Activated T-helper 17 cell treated with anti-CD3 and anti-CD28 coated beads, Interleukin-2, amount 50 U/mL, for 72 hours (primary cell): Measurements from ENCODE around the gene GEN1. TPM values are rescaled to one million over a fixed set of nuclear protein-coding genes. Genes with fewer than 3 reads are reported as not detected.

Experiments
- ATAC-seq: fragments of 150-1000 bp; cut with Tn5 transposase; replicated peaks from 2 replicates; pipeline ENCODE4 v1.10.0; 2021; ENCODE audit warnings: mild to moderate bottlenecking, moderate library complexity
- H3K27ac Mint-ChIP-seq: one replicate; pipeline ENCODE4 v1.8.0; 2022; ENCODE audit warnings: mixed read lengths
- H3K27me3 Mint-ChIP-seq: one replicate; pipeline ENCODE4 v1.8.0; 2022; ENCODE audit warnings: mixed read lengths
- H3K36me3 Mint-ChIP-seq: one replicate; pipeline ENCODE4 v1.8.0; 2022; ENCODE audit warnings: low read depth, mild to moderate bottlenecking, mixed read lengths
- H3K4me1 Mint-ChIP-seq: one replicate; pipeline ENCODE4 v1.8.0; 2022; ENCODE audit warnings: mixed read lengths
- H3K4me3 Mint-ChIP-seq: one replicate; pipeline ENCODE4 v1.8.0; 2022; ENCODE audit warnings: mild to moderate bottlenecking, mixed read lengths
- H3K9me3 Mint-ChIP-seq: one replicate; pipeline ENCODE4 v1.8.0; 2022; ENCODE audit warnings: mixed read lengths
- total RNA-seq, 2 donors: library from RNA; stranded (reverse); gene quantifications; one replicate each; pipeline ENCODE4 v1.2.3, GENCODE V29; 2022

GEN1 gene
- total RNA-seq, 2 donors from 2014 or later: 27.6 to 38.3 TPM

DNA sequence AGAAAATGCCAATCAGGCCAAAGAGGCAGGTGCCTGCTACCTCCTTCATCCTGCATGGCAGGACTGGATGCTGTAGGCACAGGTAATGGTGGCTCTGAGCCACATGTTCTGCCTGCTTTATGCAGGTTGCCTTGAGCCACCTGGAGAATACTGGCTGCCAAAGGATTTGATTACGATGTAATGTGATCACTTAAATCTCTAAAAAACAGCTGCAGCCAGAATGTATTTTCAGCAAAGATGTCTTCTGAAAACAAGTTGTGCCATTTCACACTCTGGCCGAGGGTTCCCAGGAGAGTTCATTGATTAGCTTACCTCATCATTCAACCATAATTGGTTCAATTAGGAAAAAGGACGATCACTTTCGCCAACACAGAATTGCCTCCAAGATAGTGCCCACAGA is 44.4 kb downstream of the GEN1 start:
- H3K27ac Mint-ChIP-seq: no peak overlapping the region
- H3K9me3 Mint-ChIP-seq: no peaks in the 10 kb centered on the region
- peaks cover 26% of the 10 kb centered on the region for H3K27me3 Mint-ChIP-seq
- no peaks in the 10 kb centered on the region for H3K36me3 Mint-ChIP-seq
- H3K4me3 Mint-ChIP-seq: no peak overlapping the region
- ATAC-seq: no peak
- H3K4me1 Mint-ChIP-seq: no peaks in the 10 kb centered on the region

DNA sequence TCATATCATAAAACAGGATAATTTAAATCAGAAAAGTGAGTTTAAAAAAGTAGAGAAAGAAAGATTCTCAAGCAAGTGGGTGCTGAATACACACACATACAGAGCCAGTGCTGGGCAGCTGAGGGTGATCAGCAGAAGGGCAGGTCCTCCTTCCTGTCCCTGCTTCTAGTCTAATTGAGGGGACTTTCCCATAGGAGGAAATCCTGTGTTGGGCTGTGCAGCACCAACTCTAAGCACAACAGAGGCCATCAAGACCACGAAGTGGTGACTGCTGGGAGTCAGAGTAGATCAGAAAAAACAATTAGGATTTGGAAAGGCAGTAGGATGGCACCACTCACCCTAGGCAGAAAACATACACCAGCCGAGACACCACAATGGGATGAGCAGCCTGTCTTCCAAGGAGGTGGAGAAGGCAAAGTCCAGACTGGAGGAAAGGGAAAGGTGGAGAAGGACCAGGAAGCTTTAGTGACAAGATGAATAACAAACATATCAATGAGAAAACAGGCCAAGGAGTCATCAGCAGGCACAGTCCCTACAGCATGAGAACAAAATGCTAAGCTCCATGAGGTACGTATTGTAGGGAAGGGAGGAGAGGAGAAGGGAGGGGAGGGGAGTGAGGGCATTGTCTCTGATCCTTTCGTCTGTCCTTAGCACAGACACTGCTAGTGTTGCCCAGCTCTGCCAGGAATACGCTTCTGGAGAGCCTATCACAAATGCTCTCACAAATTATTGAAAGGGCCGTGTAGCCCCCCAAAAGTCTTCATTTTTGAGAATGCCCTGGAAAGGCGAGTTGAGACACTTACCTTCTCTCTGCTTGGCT is 45.6 kb downstream of the GEN1 start:
- Mint-ChIP-seq H3K4me3 (no peak overlapping the region), H3K27me3 (peaks cover 24% of the 10 kb centered on the region), H3K4me1 (no peaks in the 10 kb centered on the region), H3K9me3 (no peaks in the 10 kb centered on the region), H3K27ac (no peak overlapping the region), H3K36me3 (no peaks in the 10 kb centered on the region)
- ATAC-seq: no peak

DNA sequence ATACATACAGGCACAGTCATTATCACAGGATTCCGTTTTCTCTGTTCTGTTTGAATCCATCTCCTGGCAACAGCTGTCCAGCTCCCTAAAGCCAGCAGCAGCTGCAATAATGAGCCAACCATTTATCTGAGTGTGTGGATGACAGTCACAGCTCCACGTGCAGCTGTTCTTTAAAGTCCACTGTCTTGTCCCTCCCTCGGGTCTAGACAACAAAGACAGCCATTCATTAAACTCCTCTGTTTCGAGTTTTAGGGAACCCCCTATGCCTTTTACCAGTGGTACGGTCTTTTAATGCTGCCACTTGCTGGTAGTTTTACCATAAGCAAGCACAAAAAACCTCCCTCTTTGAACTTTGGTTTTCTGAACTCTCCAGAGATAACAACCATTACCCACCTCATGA is 46.3 kb downstream of the GEN1 start:
- peaks cover 21% of the 10 kb centered on the region for H3K27me3 Mint-ChIP-seq
- no peaks in the 10 kb centered on the region for H3K36me3 Mint-ChIP-seq
- no peak for ATAC-seq
- no peaks in the 10 kb centered on the region for H3K4me1 Mint-ChIP-seq
- no peaks in the 10 kb centered on the region for H3K9me3 Mint-ChIP-seq
- H3K4me3 Mint-ChIP-seq: no peak overlapping the region
- no peak overlapping the region for H3K27ac Mint-ChIP-seq

DNA sequence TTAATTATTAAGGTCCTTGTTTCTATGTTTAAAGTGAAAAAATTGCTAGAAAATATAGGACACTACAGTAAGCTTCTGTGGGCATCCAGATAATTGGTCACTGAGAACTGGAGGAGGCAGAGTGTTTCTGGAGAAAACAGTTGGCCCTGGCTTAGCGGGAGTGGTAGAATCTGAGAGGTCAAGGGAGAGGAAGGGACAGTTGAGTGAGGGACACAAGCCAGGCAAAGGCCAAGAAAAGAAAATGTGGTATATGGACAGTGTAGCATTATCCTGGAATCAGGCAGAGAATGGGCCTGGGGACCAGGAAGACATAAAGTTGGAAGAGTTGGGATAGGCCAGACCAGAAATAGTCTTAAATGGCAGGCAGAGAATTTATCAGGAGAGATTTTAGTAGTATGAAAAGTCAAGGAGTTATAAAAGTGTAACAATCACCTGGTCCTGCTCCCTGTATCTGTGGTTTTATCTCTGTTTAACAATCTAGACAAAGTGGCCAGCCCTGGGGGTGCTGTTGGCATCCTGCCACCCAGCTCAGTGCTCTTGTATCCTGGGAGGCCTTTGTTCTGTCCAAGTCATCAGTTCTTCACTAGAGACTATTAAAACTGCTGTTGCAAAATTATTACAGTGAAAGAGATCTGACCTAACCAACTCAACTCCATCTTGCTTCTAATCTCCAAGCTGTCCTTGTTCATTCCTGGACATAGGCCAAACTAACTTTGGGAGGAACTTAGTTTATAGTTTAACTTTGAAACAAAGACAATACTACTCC is 46.9 kb downstream of the GEN1 start:
- H3K36me3 Mint-ChIP-seq: no peaks in the 10 kb centered on the region
- no peaks in the 10 kb centered on the region for H3K4me1 Mint-ChIP-seq
- no peak for ATAC-seq
- H3K9me3 Mint-ChIP-seq: no peaks in the 10 kb centered on the region
- H3K27ac Mint-ChIP-seq: no peak overlapping the region
- H3K4me3 Mint-ChIP-seq: no peak overlapping the region
- H3K27me3 Mint-ChIP-seq: peaks cover 19% of the 10 kb centered on the region

DNA sequence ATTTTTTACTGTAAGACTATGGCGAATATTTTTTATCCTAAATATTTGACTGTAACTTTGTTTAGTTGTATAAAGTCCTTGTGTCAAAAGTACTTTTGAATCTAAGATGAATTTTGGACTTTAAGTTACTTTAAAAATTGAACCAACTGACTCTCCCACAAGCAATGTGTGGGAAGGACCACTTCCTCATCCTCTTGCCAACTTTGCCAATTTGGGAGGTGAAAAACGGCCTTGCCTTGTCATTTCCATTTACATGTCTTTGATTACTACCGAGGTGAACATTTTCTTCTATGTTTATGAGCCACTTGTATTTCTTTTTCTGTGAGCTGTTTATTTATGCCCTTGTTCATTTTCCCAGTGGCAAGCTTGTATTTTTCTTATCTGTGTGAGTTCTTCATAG is 49.6 kb downstream of the GEN1 start:
- no peaks in the 10 kb centered on the region for H3K4me1 Mint-ChIP-seq
- H3K4me3 Mint-ChIP-seq: no peak overlapping the region
- no peaks in the 10 kb centered on the region for H3K9me3 Mint-ChIP-seq
- H3K36me3 Mint-ChIP-seq: no peaks in the 10 kb centered on the region
- H3K27me3 Mint-ChIP-seq: peaks cover 15% of the 10 kb centered on the region
- no peak for ATAC-seq
- no peak overlapping the region for H3K27ac Mint-ChIP-seq

DNA sequence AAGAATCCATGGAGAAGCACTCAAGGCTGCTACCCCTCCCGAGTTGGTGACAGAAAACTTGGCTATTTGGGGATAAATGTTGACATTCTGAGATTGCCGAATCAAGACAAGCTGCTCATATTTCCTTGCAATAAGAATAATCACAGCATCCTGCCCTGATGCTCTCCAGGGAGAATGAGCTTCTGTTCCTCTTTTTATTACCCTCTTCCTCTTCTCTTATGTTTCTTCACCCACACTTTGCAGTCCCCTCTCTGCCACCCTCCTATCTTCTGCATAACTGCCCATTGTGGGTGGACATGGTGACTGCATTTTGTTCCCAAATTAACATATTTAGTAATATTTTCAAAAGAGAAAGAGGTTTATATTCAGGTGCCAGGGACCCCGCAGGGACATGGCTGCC is 50.4 kb downstream of the GEN1 start:
- H3K27ac Mint-ChIP-seq: no peak overlapping the region
- peaks cover 15% of the 10 kb centered on the region for H3K27me3 Mint-ChIP-seq
- no peaks in the 10 kb centered on the region for H3K4me1 Mint-ChIP-seq
- no peak for ATAC-seq
- no peaks in the 10 kb centered on the region for H3K36me3 Mint-ChIP-seq
- H3K9me3 Mint-ChIP-seq: no peaks in the 10 kb centered on the region
- H3K4me3 Mint-ChIP-seq: no peak overlapping the region

DNA sequence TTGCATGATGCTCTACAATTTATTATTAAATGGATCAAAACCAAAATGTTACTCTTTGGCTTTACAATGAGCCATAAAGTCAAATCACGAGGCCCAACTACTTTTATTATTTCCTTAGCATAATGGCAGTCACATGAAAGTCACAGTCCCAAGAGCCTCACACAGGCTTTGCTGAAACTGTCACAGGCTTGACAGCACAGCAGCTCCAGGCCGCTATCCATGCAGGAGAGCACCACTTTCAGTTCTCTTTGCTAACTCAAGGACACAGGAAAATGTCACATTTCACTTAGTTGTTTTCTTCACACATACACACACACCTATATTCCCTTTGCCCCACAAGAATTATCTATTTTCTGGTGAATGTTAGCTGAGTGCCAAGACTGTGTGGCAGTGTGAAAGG is 51.2 kb downstream of the GEN1 start:
- no peak overlapping the region for H3K27ac Mint-ChIP-seq
- H3K4me1 Mint-ChIP-seq: no peaks in the 10 kb centered on the region
- ATAC-seq: no peak
- H3K27me3 Mint-ChIP-seq: peaks cover 15% of the 10 kb centered on the region
- no peaks in the 10 kb centered on the region for H3K36me3 Mint-ChIP-seq
- H3K4me3 Mint-ChIP-seq: no peak overlapping the region
- H3K9me3 Mint-ChIP-seq: no peaks in the 10 kb centered on the region

DNA sequence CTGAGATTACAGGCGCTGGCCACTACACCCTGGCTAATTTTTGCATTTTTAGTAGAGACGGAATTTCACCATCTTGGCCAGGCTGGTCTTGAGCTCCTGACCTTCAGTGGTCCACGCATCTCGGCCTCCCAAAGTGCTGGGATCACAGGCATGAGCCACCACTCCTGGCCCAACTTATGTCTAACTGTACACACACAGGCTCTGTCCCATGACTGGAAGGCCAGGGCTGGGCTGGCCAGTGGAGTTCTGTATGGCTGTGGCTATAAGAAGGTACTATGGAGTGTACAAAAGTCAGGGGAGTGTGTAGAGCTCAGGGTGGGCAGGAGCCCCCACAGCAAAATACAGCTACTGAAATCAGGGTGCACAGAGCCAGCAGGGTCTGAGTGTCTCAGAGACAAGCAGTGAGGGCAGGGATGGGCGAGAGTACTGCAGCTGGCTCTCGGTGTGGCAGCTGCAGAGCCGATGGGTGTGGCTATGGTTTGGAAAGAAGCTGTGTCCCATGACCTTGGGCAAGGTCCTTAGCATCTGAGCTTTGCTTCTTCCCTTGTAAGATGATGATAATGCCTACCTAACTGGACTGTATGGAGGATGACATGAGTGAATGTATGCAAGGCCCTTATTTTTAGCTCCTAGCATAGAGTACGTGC is 51.9 kb downstream of the GEN1 start:
- no peaks in the 10 kb centered on the region for H3K36me3 Mint-ChIP-seq
- no peaks in the 10 kb centered on the region for H3K4me1 Mint-ChIP-seq
- no peak overlapping the region for H3K4me3 Mint-ChIP-seq
- H3K9me3 Mint-ChIP-seq: no peaks in the 10 kb centered on the region
- no peak for ATAC-seq
- H3K27me3 Mint-ChIP-seq: peaks cover 15% of the 10 kb centered on the region
- H3K27ac Mint-ChIP-seq: no peak overlapping the region

DNA sequence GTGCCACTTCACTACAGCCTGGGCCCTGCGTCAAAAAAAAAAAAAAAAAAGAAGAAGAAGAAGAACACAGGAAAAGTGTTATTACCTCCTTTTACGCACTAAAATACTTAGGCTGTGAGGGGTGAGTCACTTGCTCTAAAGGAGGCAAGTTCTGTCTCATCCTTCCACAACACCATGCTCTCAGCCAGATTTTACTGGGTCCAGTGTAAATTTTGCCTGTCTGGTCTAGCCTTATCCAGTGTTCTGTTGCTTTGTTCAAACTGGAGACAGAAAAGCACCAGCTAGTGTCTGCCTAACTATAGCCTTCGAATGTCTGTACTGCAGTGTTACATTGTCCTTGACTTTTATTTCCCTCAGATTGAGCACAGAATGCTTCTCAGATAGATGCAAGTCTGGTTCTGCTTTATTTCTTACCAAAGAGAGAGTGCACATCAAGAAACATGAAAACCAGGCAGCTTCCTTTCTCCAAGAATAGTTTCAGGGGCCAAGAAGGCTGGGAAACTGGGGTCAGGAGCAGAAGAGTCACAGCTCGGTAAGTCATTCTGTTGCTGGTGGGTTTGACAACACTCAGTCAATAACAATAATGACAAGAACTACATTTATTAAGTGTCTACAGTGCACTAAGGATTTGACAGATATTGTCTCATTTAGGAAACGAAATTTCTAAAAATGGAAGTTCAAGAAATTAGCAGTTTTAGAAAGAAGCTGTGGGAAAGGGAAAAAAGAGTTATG is 59.2 kb downstream of the GEN1 start:
- no peaks in the 10 kb centered on the region for H3K36me3 Mint-ChIP-seq
- ATAC-seq: no peak
- no peaks in the 10 kb centered on the region for H3K9me3 Mint-ChIP-seq
- peaks cover 3% of the 10 kb centered on the region for H3K4me1 Mint-ChIP-seq
- H3K4me3 Mint-ChIP-seq: no peak overlapping the region
- no peak overlapping the region for H3K27ac Mint-ChIP-seq
- peaks cover 28% of the 10 kb centered on the region for H3K27me3 Mint-ChIP-seq

DNA sequence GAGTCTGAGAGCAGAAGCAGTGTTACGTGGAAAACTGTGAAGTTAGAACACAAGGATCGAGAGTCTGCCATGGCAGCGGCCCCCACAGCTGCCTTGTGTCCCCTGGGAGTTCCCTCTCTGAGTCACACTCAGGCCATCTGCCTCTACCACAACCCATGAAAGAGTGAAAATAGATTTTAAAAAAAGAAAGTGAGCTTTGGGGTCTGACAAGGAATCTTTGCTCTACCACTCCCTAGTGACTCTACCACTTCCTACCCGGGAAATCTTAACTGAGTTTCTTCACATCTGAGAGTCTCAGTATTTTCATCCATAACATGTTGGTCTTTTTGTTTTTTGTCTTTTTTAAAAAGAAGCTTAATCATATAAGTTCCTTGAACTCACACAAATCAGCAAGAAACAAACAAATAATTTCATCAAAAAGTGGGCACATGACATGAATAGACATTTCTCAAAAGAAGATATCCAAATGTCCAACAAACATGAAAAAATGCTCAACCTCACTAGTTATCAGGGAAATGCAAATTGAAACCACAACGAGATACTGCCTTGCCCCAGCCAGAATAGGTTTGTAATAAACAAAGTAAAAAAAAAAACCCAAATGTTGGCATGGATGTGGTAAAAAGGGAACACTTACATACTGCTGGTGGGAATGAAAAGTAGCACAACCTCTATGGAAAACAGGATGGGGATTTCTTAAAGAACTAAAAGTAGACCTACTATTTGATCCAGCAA is 60.0 kb downstream of the GEN1 start:
- peaks cover 28% of the 10 kb centered on the region for H3K27me3 Mint-ChIP-seq
- ATAC-seq: no peak
- H3K4me3 Mint-ChIP-seq: no peak overlapping the region
- H3K4me1 Mint-ChIP-seq: peaks cover 3% of the 10 kb centered on the region
- no peak overlapping the region for H3K27ac Mint-ChIP-seq
- no peaks in the 10 kb centered on the region for H3K36me3 Mint-ChIP-seq
- no peaks in the 10 kb centered on the region for H3K9me3 Mint-ChIP-seq

DNA sequence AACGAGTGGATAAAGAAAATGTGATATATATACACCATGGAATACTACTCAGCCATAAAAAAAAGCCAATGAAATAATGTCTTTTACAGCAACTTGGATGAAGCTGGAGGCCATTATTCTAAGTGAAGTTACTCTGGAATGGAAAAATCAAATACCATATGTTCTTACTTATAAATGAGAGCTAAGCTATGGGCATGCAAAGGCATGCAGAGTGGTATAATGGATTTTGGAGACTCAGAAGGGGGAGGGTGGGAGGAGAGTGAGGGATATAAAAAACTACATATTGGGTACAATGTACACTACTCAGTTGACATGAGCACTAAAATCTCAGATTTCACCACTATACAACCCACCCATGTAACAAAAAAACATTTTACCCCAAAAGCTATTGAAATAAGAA is 60.7 kb downstream of the GEN1 start:
- peaks cover 3% of the 10 kb centered on the region for H3K4me1 Mint-ChIP-seq
- H3K36me3 Mint-ChIP-seq: no peaks in the 10 kb centered on the region
- H3K27me3 Mint-ChIP-seq: peaks cover 30% of the 10 kb centered on the region
- no peak overlapping the region for H3K27ac Mint-ChIP-seq
- no peak for ATAC-seq
- H3K4me3 Mint-ChIP-seq: no peak overlapping the region
- no peaks in the 10 kb centered on the region for H3K9me3 Mint-ChIP-seq

DNA sequence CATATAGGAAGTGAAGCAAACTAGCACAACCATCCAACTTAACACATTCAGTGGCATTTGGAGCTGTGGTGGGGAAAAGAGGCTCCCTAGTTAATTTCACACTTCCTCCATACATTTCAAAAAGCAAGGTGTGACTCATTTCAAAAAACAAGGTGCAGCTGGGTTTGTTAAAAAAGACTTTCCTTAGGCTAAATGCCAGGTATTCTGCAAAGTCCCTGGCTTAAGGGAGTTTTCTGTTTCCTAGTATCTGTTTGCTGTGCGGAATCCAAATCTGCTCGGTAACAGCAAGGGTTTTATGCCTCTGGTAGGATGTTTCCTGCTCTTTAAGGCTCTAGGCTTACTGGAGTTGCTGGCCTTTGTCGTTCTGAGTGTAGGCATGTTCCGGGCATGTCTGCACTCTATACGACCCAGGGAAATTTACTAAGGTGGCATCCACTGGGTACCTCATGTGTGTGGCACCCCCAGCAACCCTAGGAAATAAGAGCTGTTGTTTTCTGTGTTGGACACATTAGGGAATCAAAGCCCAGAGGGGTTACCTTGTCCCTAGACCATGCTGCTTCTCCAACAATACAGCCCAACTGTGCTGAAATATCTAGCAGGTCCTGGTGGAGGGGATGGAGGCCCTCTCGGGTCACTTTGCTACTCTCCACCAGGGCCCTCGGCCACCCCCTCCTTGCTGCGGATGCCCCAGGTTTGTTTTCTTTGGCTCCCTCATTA is 61.7 kb downstream of the GEN1 start:
- Mint-ChIP-seq H3K27ac (no peak overlapping the region), H3K9me3 (no peaks in the 10 kb centered on the region), H3K4me3 (no peak overlapping the region), H3K4me1 (peaks cover 3% of the 10 kb centered on the region), H3K36me3 (no peaks in the 10 kb centered on the region), H3K27me3 (peaks cover 35% of the 10 kb centered on the region)
- ATAC-seq: no peak

DNA sequence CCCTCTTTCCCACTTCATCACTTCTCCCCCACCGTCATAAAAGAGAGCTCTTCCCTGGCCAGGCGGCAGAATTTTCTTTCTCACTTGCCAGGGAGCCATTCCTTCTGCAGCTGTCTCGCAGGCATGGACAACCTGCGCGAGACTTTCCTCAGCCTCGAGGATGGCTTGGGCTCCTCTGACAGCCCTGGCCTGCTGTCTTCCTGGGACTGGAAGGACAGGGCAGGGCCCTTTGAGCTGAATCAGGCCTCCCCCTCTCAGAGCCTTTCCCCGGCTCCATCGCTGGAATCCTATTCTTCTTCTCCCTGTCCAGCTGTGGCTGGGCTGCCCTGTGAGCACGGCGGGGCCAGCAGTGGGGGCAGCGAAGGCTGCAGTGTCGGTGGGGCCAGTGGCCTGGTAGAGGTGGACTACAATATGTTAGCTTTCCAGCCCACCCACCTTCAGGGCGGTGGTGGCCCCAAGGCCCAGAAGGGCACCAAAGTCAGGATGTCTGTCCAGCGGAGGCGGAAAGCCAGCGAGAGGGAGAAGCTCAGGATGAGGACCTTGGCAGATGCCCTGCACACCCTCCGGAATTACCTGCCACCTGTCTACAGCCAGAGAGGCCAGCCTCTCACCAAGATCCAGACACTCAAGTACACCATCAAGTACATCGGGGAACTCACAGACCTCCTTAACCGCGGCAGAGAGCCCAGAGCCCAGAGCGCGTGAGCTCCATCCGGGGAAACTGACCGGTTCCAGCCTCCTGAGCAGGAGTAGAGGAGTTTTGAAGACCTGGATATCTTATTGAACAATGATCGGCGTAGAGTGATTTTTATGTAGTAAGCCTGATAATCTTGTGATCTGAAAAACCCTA is 62.7 kb downstream of the GEN1 start, which contains the start of gene MSGN1:
TSS of gene MSGN1 (plus strand) at position 65 of the 850 bp plus-strand sequence. CDS start at position 124, 59 bp downstream.
- H3K4me1 Mint-ChIP-seq: peaks cover 3% of the 10 kb centered on the region
- no peak for ATAC-seq
- H3K27ac Mint-ChIP-seq: no peak within 1 kb of the TSS
- peaks cover 35% of the 10 kb centered on the region for H3K27me3 Mint-ChIP-seq
- H3K9me3 Mint-ChIP-seq: no peaks in the 10 kb centered on the region
- no peaks in the 10 kb centered on the region for H3K36me3 Mint-ChIP-seq
- no peak within 1 kb of the TSS for H3K4me3 Mint-ChIP-seq
